ENCODE results near the gene MAPK9.

The MAPK9 gene

GRCh38 chr5:180204276-180204819 is 87.5 kb downstream of the MAPK9 start:
- DNase-seq (ENCODE audit: low spot score) = no peak

- no peak for DNase-seq (ENCODE audit: low spot score)
Observed at GRCh38 chr5:180202939-180203573, 88.8 kb downstream of the MAPK9 start.

- no peak for DNase-seq (ENCODE audit: low spot score)
Observed at GRCh38 chr5:180201051-180201987, 90.6 kb downstream of the MAPK9 start.

- DNase-seq (ENCODE audit: low spot score) = no peak
Observed at GRCh38 chr5:180199390-180199789, 92.5 kb downstream of the MAPK9 start.

GRCh38 chr5:180198208-180198607 is 93.7 kb downstream of the MAPK9 start:
- DNase-seq (ENCODE audit: low spot score) = no peak

GRCh38 chr5:180197016-180197702 is 94.7 kb downstream of the MAPK9 start:
- DNase-seq (ENCODE audit: low spot score) = no peak

- no peak for DNase-seq (ENCODE audit: low spot score)
Observed at GRCh38 chr5:180194410-180195345, 97.2 kb downstream of the MAPK9 start.

- DNase-seq (ENCODE audit: low spot score) = no peak
Observed at GRCh38 chr5:180193749-180194375, 98.0 kb downstream of the MAPK9 start.

GRCh38 chr5:180191716-180192115 is 100.2 kb downstream of the MAPK9 start:
- DNase-seq (ENCODE audit: low spot score) = no peak

GRCh38 chr5:180187767-180188166 is 104.1 kb downstream of the MAPK9 start:
- DNase-seq (ENCODE audit: low spot score) = no peak

Measured in kidney capillary endothelial cell (primary cell).